ENCODE measurements around the gene SFT2D3. TPM values are rescaled to one million over a fixed set of nuclear protein-coding genes. Genes with fewer than 3 reads are reported as not detected.

The SFT2D3 gene
- total RNA-seq, 1 donor from 2014 or later: 12.5 TPM

GRCh38 chr2:127683056-127683455, 18.2 kb upstream of the SFT2D3 start:
- no peaks in the 10 kb centered on the region for H3K4me1 Mint-ChIP-seq (ENCODE audit: unreplicated experiment)

GRCh38 chr2:127683757-127684156, 17.5 kb upstream of the SFT2D3 start:
- TF ChIP-seq CTCF (conservative IDR thresholded peaks at IDR 0.05): no peak
- H3K4me3 Mint-ChIP-seq: no peak overlapping the region
- H3K27me3 Mint-ChIP-seq: peaks cover 22% of the 10 kb centered on the region
- no peaks in the 10 kb centered on the region for H3K9me3 Mint-ChIP-seq
- no peaks in the 10 kb centered on the region for H3K4me1 Mint-ChIP-seq (ENCODE audit: unreplicated experiment)
- no peak overlapping the region for H3K27ac Mint-ChIP-seq
- no peak for DNase-seq (ENCODE audit: extremely low spot score, unreplicated experiment)
- H3K36me3 Mint-ChIP-seq: no peaks in the 10 kb centered on the region

More at GRCh38 chr2:127683056-127683455, 18.2 kb upstream of the SFT2D3 start:
- Mint-ChIP-seq H3K36me3 (no peaks in the 10 kb centered on the region), H3K27ac (no peak overlapping the region), H3K9me3 (no peaks in the 10 kb centered on the region), H3K4me3 (no peak overlapping the region), H3K27me3 (peaks cover 29% of the 10 kb centered on the region)
- no peak for DNase-seq (ENCODE audit: extremely low spot score, unreplicated experiment)
- TF ChIP-seq CTCF (conservative IDR thresholded peaks at IDR 0.05): no peak

GRCh38 chr2:127685410-127686080, 15.8 kb upstream of the SFT2D3 start:
- Mint-ChIP-seq H3K4me1 (ENCODE audit: unreplicated experiment) (no peaks in the 10 kb centered on the region), H3K27me3 (peaks cover 18% of the 10 kb centered on the region), H3K9me3 (peaks cover 4% of the 10 kb centered on the region), H3K27ac (no peak overlapping the region), H3K36me3 (no peaks in the 10 kb centered on the region), H3K4me3 (no peak overlapping the region)
- TF ChIP-seq CTCF (conservative IDR thresholded peaks at IDR 0.05): no peak
- no peak for DNase-seq (ENCODE audit: extremely low spot score, unreplicated experiment)

GRCh38 chr2:127688405-127688804, 12.9 kb upstream of the SFT2D3 start:
- Mint-ChIP-seq H3K27ac (no peak overlapping the region), H3K36me3 (peaks cover 7% of the 10 kb centered on the region), H3K4me1 (ENCODE audit: unreplicated experiment) (no peaks in the 10 kb centered on the region), H3K27me3 (peaks cover 17% of the 10 kb centered on the region), H3K4me3 (no peak overlapping the region), H3K9me3 (peaks cover 4% of the 10 kb centered on the region)
- no peak for DNase-seq (ENCODE audit: extremely low spot score, unreplicated experiment)
- TF ChIP-seq CTCF (conservative IDR thresholded peaks at IDR 0.05): no peak

GRCh38 chr2:127690696-127691095, 10.6 kb upstream of the SFT2D3 start:
- peaks cover 4% of the 10 kb centered on the region for H3K9me3 Mint-ChIP-seq
- no peak overlapping the region for H3K27ac Mint-ChIP-seq
- H3K27me3 Mint-ChIP-seq: peaks cover 17% of the 10 kb centered on the region
- no peak for DNase-seq (ENCODE audit: extremely low spot score, unreplicated experiment)
- TF ChIP-seq CTCF (conservative IDR thresholded peaks at IDR 0.05): no peak
- H3K4me1 Mint-ChIP-seq (ENCODE audit: unreplicated experiment): no peaks in the 10 kb centered on the region
- no peak overlapping the region for H3K4me3 Mint-ChIP-seq
- peaks cover 7% of the 10 kb centered on the region for H3K36me3 Mint-ChIP-seq

Measured in type B pancreatic cell (in vitro differentiated cells).